Nephron (organoid): Measurements from ENCODE around the gene ASH1L.
"Not testable (repeated sequence)": the region's sequence is repeated elsewhere in the genome, so short reads cannot be mapped to it uniquely, and the experiment has no call there.

Source experiments
- H3K27ac Mint-ChIP-seq, 3 experiments: 2 replicates each; pipeline ENCODE4 v1.8.0; 2020; ENCODE audit warnings: mixed read lengths in 3 of 3, mild to moderate bottlenecking in 2 of 3, moderate library complexity in 1 of 3
- H3K27me3 Mint-ChIP-seq: 2 replicates; pipeline ENCODE4 v1.8.0; 2021; ENCODE audit warnings: low read depth, mild to moderate bottlenecking, moderate library complexity, mixed read lengths
- H3K36me3 Mint-ChIP-seq: 2 replicates; pipeline ENCODE4 v1.8.0; 2020; ENCODE audit warnings: low read depth, mixed read lengths
- H3K4me1 Mint-ChIP-seq: 2 replicates; pipeline ENCODE4 v1.8.0; 2020; ENCODE audit warnings: mixed read lengths
- H3K4me3 Mint-ChIP-seq, 3 experiments: 2 replicates each; pipeline ENCODE4 v1.8.0; 2020; ENCODE audit warnings: mild to moderate bottlenecking in 3 of 3, mixed read lengths in 3 of 3, moderate library complexity in 2 of 3
- H3K9me3 Mint-ChIP-seq: 2 replicates; pipeline ENCODE4 v1.8.0; 2020; ENCODE audit warnings: mixed read lengths
- TF ChIP-seq, protein P1 (sequence below), 3 experiments: fragments of 200-600 bp; sonication (generic); IDR thresholded peaks; one replicate each; pipeline ENCODE4 v1.5.0; 2021; ENCODE audit warnings: antibody characterized with exemption in 3 of 3; ENCODE audit not compliant: unreplicated experiment in 3 of 3

Gene ASH1L

DNA sequence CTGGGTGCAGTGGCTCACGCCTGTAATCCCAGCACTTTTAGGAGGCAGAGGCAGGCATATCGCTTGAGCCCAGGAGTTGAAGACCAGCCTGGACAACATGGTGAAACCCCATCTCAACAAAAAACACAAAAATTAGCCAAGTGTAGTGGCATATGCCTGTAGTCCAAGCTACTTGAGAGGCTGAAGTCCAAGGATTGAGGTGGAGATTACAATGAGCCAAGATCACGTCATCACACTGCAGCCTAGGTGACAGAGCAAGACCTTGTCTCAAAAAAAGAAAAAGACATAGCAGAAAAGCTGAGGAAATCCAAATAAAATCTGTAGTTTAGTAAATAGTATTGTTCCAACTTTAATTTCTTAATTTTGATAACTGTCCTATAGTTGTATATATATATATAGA, 11.5 kb upstream of the ASH1L start:
- peaks cover 3% of the 10 kb centered on the region for H3K27me3 Mint-ChIP-seq
- TF ChIP-seq, protein P1, sequence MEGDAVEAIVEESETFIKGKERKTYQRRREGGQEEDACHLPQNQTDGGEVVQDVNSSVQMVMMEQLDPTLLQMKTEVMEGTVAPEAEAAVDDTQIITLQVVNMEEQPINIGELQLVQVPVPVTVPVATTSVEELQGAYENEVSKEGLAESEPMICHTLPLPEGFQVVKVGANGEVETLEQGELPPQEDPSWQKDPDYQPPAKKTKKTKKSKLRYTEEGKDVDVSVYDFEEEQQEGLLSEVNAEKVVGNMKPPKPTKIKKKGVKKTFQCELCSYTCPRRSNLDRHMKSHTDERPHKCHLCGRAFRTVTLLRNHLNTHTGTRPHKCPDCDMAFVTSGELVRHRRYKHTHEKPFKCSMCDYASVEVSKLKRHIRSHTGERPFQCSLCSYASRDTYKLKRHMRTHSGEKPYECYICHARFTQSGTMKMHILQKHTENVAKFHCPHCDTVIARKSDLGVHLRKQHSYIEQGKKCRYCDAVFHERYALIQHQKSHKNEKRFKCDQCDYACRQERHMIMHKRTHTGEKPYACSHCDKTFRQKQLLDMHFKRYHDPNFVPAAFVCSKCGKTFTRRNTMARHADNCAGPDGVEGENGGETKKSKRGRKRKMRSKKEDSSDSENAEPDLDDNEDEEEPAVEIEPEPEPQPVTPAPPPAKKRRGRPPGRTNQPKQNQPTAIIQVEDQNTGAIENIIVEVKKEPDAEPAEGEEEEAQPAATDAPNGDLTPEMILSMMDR (IDR thresholded peaks at IDR 0.05; ENCODE audit: unreplicated experiment in 3 of 3) = no peak
- no peak overlapping the region for H3K4me3 Mint-ChIP-seq
- peaks cover 18% of the 10 kb centered on the region for H3K36me3 Mint-ChIP-seq
- H3K9me3 Mint-ChIP-seq = no peaks in the 10 kb centered on the region
- H3K4me1 Mint-ChIP-seq = no peaks in the 10 kb centered on the region
- no peak overlapping the region for H3K27ac Mint-ChIP-seq

DNA sequence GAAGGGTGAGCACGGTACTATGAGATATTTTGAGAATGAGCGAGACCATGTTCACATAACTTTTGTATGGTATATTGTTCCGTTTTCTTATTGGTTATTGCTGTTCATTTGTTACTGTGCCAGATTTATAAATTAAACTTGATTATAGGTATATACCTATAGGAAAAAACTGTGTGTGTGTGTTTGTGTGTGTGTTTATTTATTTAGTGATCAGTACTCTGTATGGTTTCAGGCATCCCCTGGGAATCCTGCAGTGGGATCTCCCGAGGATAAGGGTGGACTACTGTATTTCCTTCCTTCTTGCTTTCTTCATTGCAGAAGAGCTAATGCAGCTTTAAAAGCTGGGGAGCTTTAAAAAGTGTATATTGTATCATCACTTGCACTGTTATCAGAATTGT, 8.0 kb upstream of the ASH1L start:
- no peaks in the 10 kb centered on the region for H3K4me1 Mint-ChIP-seq
- H3K27ac Mint-ChIP-seq = no peak overlapping the region
- H3K27me3 Mint-ChIP-seq = peaks cover 3% of the 10 kb centered on the region
- no peak overlapping the region for H3K4me3 Mint-ChIP-seq
- no peaks in the 10 kb centered on the region for H3K9me3 Mint-ChIP-seq
- TF ChIP-seq, protein P1 (IDR thresholded peaks at IDR 0.05; ENCODE audit: unreplicated experiment in 3 of 3) = no peak
- peaks cover 18% of the 10 kb centered on the region for H3K36me3 Mint-ChIP-seq

DNA sequence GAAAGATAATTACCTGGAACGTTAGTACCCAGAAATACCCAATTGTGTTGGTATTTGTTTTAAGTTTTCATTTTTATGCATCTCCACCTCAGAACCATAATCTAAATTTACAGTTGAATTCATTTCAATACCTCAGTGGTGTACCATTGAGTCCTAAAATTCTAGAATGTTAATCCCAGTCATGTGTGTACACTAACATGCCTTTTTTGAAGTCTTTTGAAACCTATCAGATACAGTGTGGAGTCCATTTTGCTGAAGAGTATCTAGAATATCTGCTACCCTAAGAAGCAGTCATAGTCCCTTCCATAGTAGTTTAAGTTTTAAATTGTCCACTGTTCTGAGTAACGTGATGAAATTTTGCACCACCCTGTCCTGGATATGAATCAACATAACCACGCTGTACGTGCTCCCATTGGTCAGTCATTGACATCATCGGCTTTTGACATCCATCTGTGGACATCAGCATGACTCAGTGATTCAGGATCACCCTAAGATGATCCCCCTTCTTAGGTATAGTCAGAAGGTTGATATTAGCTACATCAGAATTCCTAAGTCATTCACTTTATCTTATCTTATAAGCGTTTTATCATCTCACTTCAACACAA, 7.5 kb upstream of the ASH1L start:
- no peaks in the 10 kb centered on the region for H3K9me3 Mint-ChIP-seq
- no peak overlapping the region for H3K27ac Mint-ChIP-seq
- TF ChIP-seq, protein P1 (IDR thresholded peaks at IDR 0.05; ENCODE audit: unreplicated experiment in 3 of 3) = no peak
- peaks cover 18% of the 10 kb centered on the region for H3K36me3 Mint-ChIP-seq
- no peak overlapping the region for H3K4me3 Mint-ChIP-seq
- H3K27me3 Mint-ChIP-seq = peaks cover 3% of the 10 kb centered on the region
- no peaks in the 10 kb centered on the region for H3K4me1 Mint-ChIP-seq

DNA sequence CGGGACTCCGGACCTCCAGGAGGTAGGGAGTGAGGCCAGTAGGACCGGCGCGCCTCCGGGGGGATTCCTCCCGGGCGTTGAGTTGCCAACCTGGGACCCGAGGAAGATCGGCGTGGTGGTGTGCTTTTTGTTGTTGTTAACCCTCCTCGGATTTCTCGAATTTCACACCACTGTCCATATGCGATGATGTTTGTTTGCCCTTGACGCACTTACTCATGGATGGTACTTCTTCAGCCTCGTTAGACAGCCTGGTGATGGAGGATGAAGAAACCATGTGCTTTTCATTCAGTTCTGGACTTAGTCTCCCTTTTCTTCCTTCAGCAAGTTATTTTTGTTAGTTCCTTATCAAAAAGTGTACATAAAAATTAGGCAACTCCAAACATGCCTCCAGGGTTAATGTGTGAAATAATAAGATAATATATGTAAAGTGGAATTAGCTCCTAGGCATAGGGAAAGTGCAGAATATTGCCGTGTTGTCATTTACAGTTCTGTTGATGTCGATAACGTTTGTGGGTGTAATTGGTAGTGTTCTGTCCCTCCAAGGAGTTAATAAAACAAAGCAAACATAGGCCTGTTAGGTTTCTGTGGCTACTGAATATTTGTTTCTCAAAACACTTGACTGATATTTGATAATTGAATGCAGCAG, 897 bp upstream of the ASH1L start:
- H3K9me3 Mint-ChIP-seq, H3K36me3 Mint-ChIP-seq, H3K27me3 Mint-ChIP-seq: not testable (repeated sequence)
- Mint-ChIP-seq H3K4me3 (peak overlapping the region; percentile 98 to 100 (median 100)), H3K4me1 (peaks cover 28% of the 10 kb centered on the region), H3K27ac (peak overlapping the region; percentile 95 to 99 (median 98))

DNA sequence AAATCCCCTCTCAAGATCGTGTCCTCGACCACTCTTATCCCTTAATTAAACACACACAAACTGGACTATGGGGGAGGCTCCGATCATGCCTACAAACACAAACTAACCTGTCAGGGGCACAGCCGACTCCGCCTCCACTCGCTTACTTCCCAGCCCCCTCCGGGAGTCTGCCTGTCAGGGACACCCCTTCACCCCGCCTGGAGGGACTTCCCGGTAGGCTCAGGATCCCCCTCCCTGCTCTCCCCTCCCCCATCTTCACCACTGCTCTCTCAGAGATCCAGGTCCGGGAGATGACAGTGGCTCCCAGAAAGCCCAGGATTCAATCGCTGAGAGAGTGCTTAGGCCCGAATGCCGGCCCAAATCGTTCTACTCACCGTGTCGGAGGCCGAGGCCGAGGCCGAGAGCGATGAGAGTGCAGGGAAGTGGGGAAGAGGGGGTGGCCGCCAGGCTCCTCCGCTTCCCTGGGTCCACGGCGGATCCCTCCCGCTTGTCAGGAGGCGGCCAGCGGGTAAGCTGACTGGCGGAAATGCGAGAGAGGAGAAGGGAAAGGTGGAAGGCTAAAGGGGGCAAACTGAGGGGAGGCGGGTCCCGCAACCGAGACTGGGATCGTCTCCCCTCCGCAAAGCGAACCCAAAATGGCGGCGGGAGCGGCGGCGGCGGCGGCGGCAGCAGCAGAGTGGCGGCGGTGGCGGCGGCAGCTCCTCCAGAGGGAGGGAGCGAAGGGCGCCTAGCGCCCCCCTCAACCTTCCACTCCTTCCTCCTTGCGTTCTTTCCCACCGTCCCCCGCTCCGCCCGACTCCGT, 623 bp downstream of the ASH1L start:
- peak overlapping the region; percentile 98 to 100 (median 100) for H3K4me3 Mint-ChIP-seq
- H3K27ac Mint-ChIP-seq = peak overlapping the region; percentile 95 to 99 (median 98)
- H3K36me3 Mint-ChIP-seq, H3K9me3 Mint-ChIP-seq, H3K27me3 Mint-ChIP-seq: not testable (repeated sequence)
- peaks cover 28% of the 10 kb centered on the region for H3K4me1 Mint-ChIP-seq

DNA sequence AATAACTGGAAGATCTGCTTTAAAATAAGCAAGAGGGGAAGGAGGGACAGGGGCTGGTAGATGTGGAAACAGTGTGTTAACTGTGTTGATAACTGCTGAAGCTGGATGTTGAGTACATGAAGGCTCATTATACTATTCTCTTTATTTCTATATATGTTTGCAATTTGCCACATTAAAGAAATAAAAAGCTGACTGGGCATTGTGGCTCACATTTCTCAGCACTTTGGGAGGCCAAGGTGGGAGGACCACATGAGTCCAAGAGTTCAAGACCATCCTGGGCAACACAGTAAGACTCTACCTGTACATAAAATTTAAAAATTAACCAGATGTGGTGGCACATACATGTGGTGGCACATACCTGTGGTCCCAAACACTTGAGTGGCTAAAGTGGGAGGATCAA, 6.7 kb downstream of the ASH1L start:
- Mint-ChIP-seq H3K4me1 (peaks cover 15% of the 10 kb centered on the region), H3K27ac (no peak overlapping the region), H3K4me3 (no peak overlapping the region), H3K36me3 (peaks cover 29% of the 10 kb centered on the region), H3K9me3 (no peaks in the 10 kb centered on the region), H3K27me3 (peaks cover 3% of the 10 kb centered on the region)
- TF ChIP-seq, protein P1 (IDR thresholded peaks at IDR 0.05; ENCODE audit: unreplicated experiment in 3 of 3) = no peak
